HepG2 (cell line): ENCODE results near the gene MT1G. TPM values are rescaled to one million over a fixed set of nuclear protein-coding genes. Genes with fewer than 3 reads are reported as not detected.

Experiments
- ATAD3A ChIP-seq: sonication (generic); formaldehyde crosslinking; IDR thresholded peaks from 2 replicates; pipeline ENCODE4 v1.4.0; 2020; ENCODE audit warnings: missing genetic modification reagents
- BATF2 ChIP-seq: sonication (generic); formaldehyde crosslinking; IDR thresholded peaks from 2 replicates; pipeline ENCODE4 v1.8.0; 2022; ENCODE audit warnings: mild to moderate bottlenecking, missing genetic modification reagents, moderate library complexity
- CREM ChIP-seq, 2 experiments: sonication (generic) in 1 of 2; formaldehyde crosslinking in 1 of 2; IDR thresholded peaks; 2 replicates each; pipeline versions ENCODE4 v1.4.0 to v1.6.1; 2016 to 2020; ENCODE audit warnings: antibody characterized with exemption in 1 of 2, mild to moderate bottlenecking in 1 of 2, missing genetic modification reagents in 1 of 2
- CSRNP2 ChIP-seq: sonication (generic); formaldehyde crosslinking; conservative IDR thresholded peaks from 2 replicates; pipeline ENCODE4 v1.8.0; 2022; ENCODE audit warnings: low read depth, missing genetic modification reagents
- ERF ChIP-seq: IDR thresholded peaks from 2 replicates; pipeline ENCODE4 v1.6.1; 2018; ENCODE audit warnings: missing biosample characterization, missing genetic modification reagents
- FOXK2 ChIP-seq: fragments of 450-650 bp; IDR thresholded peaks from 2 replicates; pipeline ENCODE4 v1.6.1; 2016
- HINFP ChIP-seq: sonication (generic); formaldehyde crosslinking; IDR thresholded peaks from 2 replicates; pipeline ENCODE4 v1.4.0; 2020; ENCODE audit warnings: low read depth, mild to moderate bottlenecking, missing genetic modification reagents
- HNRNPLL ChIP-seq: fragments of 200-400 bp; formaldehyde crosslinking; IDR thresholded peaks from 2 replicates; pipeline ENCODE4 v1.6.1; 2017; ENCODE audit warnings: mild to moderate bottlenecking, low read depth, low read length; ENCODE audit not compliant: poor library complexity, severe bottlenecking
- IKZF5 ChIP-seq: IDR thresholded peaks from 2 replicates; pipeline ENCODE4 v1.6.1; 2018; ENCODE audit warnings: missing genetic modification reagents, mild to moderate bottlenecking, missing compliant biosample characterization
- ISX ChIP-seq: sonication (generic); formaldehyde crosslinking; conservative IDR thresholded peaks from 2 replicates; pipeline ENCODE4 v1.5.0; 2020; ENCODE audit warnings: missing genetic modification reagents
- KMT2B ChIP-seq: IDR thresholded peaks from 2 replicates; pipeline ENCODE4 v1.6.1; 2016; ENCODE audit warnings: missing genetic modification reagents, missing compliant biosample characterization
- MXD3 ChIP-seq: IDR thresholded peaks from 2 replicates; pipeline ENCODE4 v1.6.1; 2016; ENCODE audit warnings: mild to moderate bottlenecking, missing biosample characterization, missing genetic modification reagents
- NCOA1 ChIP-seq: sonication (generic); formaldehyde crosslinking; IDR thresholded peaks from 2 replicates; pipeline ENCODE4 v1.9.0; 2021; ENCODE audit warnings: missing genetic modification reagents
- NPAS2 ChIP-seq: sonication (generic); formaldehyde crosslinking; IDR thresholded peaks from 2 replicates; pipeline ENCODE4 v1.8.0; 2022; ENCODE audit warnings: mild to moderate bottlenecking, missing genetic modification reagents, borderline replicate concordance
- PRPF4 ChIP-seq: fragments of 200-400 bp; formaldehyde crosslinking; IDR thresholded peaks from 2 replicates; pipeline ENCODE4 v1.6.1; 2016; ENCODE audit warnings: low read length, low read depth; ENCODE audit not compliant: poor library complexity, severe bottlenecking
- SMARCC2 ChIP-seq: fragments of 450-650 bp; IDR thresholded peaks from 2 replicates; pipeline ENCODE4 v1.6.1; 2017; ENCODE audit warnings: antibody characterized with exemption, mild to moderate bottlenecking
- SNRNP70 ChIP-seq: fragments of 200-400 bp; formaldehyde crosslinking; IDR thresholded peaks from 2 replicates; pipeline ENCODE4 v1.6.1; 2017; ENCODE audit warnings: mild to moderate bottlenecking, low read depth, low read length, moderate library complexity
- THRA ChIP-seq: sonication (generic); formaldehyde crosslinking; IDR thresholded peaks from 2 replicates; pipeline ENCODE4 v1.4.0; 2020; ENCODE audit warnings: missing genetic modification reagents, borderline replicate concordance
- YEATS4 ChIP-seq: sonication (generic); formaldehyde crosslinking; IDR thresholded peaks from 2 replicates; pipeline ENCODE4 v1.4.0; 2020; ENCODE audit warnings: missing genetic modification reagents, borderline replicate concordance
- ZNF34 ChIP-seq: sonication (generic); formaldehyde crosslinking; IDR thresholded peaks from 2 replicates; pipeline ENCODE4 v1.4.0; 2020; ENCODE audit warnings: mild to moderate bottlenecking, missing genetic modification reagents, borderline replicate concordance
- ZNF432 ChIP-seq: sonication (generic); formaldehyde crosslinking; IDR thresholded peaks from 2 replicates; pipeline ENCODE4 v1.5.0; 2020; ENCODE audit warnings: missing genetic modification reagents, mild to moderate bottlenecking, borderline replicate concordance
- ZNF607 ChIP-seq: sonication (generic); formaldehyde crosslinking; IDR thresholded peaks from 2 replicates; pipeline ENCODE4 v1.5.1; 2020; ENCODE audit warnings: missing genetic modification reagents, mild to moderate bottlenecking, borderline replicate concordance
- polyA plus RNA-seq, 8 experiments: library from polyadenylated mRNA; depleted of rRNA in 3 of 8; stranded (reverse) in 7 of 8; unstranded in 1 of 8; fragments of >200 nt; fragmentation: Illumina TruSeq in 4 of 8; extraction: Trizol in 4 of 8; gene quantifications; 2 replicates each; pipeline versions ENCODE4 v1.2.1 to v1.2.3, GENCODE V29; 2011 to 2016; ENCODE audit warnings: low read depth in 4 of 8, missing spikeins in 1 of 8, mixed read lengths in 1 of 8; ENCODE audit not compliant: insufficient read depth in 1 of 8
- total RNA-seq, 5 experiments: library from RNA; depleted of rRNA; stranded (reverse); fragments of >200 nt; fragmentation: Illumina TruSeq; extraction: Trizol; gene quantifications; 2 replicates each; pipeline ENCODE4 v1.2.3, GENCODE V29; 2016; ENCODE audit warnings: low read depth in 1 of 5

Gene MT1G
- total and polyA plus RNA-seq, 2 of the 13 experiments (the other 11 are each of a cell fraction or from before 2014, with no cell fraction given), result 3.6 to 377 TPM

- no peak; the same call in 1 of the 2 replicates for TF ChIP-seq HINFP (CRISPR knock-in tag)
- TF ChIP-seq SMARCC2, result no peak
- no peak for TF ChIP-seq PRPF4
- peak; percentile 42; the same call in 1 of the 2 replicates for TF ChIP-seq MXD3 (CRISPR knock-in tag)
- TF ChIP-seq CREM (IDR thresholded peaks at IDR 0.05), result no peak
- no peak for TF ChIP-seq CREM (CRISPR knock-in tag; IDR thresholded peaks at IDR 0.05)
- TF ChIP-seq ERF (CRISPR knock-in tag), result peak; percentile 43; the same call in 1 of the 2 replicates
- TF ChIP-seq ZNF432 (CRISPR knock-in tag), result no peak
- no peak for TF ChIP-seq ATAD3A
- no peak for TF ChIP-seq ISX (CRISPR knock-in tag)
- peak; percentile 33; the same call in 1 of the 2 replicates for TF ChIP-seq IKZF5 (CRISPR knock-in tag)
- no peak for TF ChIP-seq FOXK2
- no peak; the same call in 1 of the 2 replicates for TF ChIP-seq ZNF607 (CRISPR knock-in tag)
- no peak for TF ChIP-seq CSRNP2 (CRISPR knock-in tag)
- TF ChIP-seq YEATS4, result peak; percentile 78; the same call in 1 of the 2 replicates
- TF ChIP-seq HNRNPLL, result peak; percentile 45
- no peak for TF ChIP-seq ZNF34 (CRISPR knock-in tag)
- no peak for TF ChIP-seq SNRNP70
- no peak for TF ChIP-seq KMT2B (CRISPR knock-in tag)
- TF ChIP-seq BATF2 (CRISPR knock-in tag), result no peak
- no peak for TF ChIP-seq NPAS2 (CRISPR knock-in tag)
- peak; percentile 58 for TF ChIP-seq NCOA1
- TF ChIP-seq THRA (CRISPR knock-in tag), result no peak; the same call in 1 of the 2 replicates
These were observed 10.1 kb downstream of the MT1G start, which contains the start of gene MT1F (continued) for GRCh38 chr16:56657555-56658326.
